Activated CD4-positive, alpha-beta T cell treated with anti-CD3 and anti-CD28 coated beads, Interleukin-2, amount 10 ng/mL, durations not matched to agents 7 days and 5 days (primary cell): ENCODE data around the gene SYCP1. TPM values are rescaled to one million over a fixed set of nuclear protein-coding genes. Genes with fewer than 3 reads are reported as not detected.
"Not testable (repeated sequence)": the region's sequence is repeated elsewhere in the genome, so short reads cannot be mapped to it uniquely, and the experiment has no call there.

Experiments
- CTCF ChIA-PET: fragments of 350-600 bp; sonication (Branson Sonifier 250); formaldehyde crosslinking; loops from one replicate; lab custom pipeline; 2021; ENCODE audit warnings: antibody characterized with exemption; lab: Charles Lee
- POLR2A ChIA-PET: fragments of 350-600 bp; sonication (Branson Sonifier 250); formaldehyde crosslinking; loops from one replicate; lab custom pipeline; 2021; ENCODE audit warnings: antibody characterized with exemption; lab: Charles Lee
- DNase-seq: peaks from one replicate; pipeline ENCODE4 v3.0.0-alpha.2; 2020
- H3K27ac Mint-ChIP-seq: one replicate; pipeline ENCODE4 v1.8.0; 2021; ENCODE audit warnings: mild to moderate bottlenecking, moderate library complexity, mixed read lengths
- H3K27me3 Mint-ChIP-seq: one replicate; pipeline ENCODE4 v1.8.0; 2021; ENCODE audit warnings: mixed read lengths
- H3K36me3 Mint-ChIP-seq: one replicate; pipeline ENCODE4 v1.8.0; 2021; ENCODE audit warnings: low read depth, mixed read lengths
- H3K4me1 Mint-ChIP-seq: one replicate; pipeline ENCODE4 v1.8.0; 2021; ENCODE audit warnings: mixed read lengths
- H3K4me3 Mint-ChIP-seq: one replicate; pipeline ENCODE4 v1.8.0; 2021; ENCODE audit warnings: mild to moderate bottlenecking, moderate library complexity, mixed read lengths
- H3K9me3 Mint-ChIP-seq: one replicate; pipeline ENCODE4 v1.8.0; 2021; ENCODE audit warnings: mixed read lengths
- total RNA-seq, 2 experiments: library from RNA; stranded (reverse); gene quantifications; one replicate each; pipeline ENCODE4 v1.2.3, GENCODE V29; 2021

SYCP1 gene
- not detected for total RNA-seq

GRCh38 chr1:114854693-114855320 lies at the start of gene SYCP1:
Gene SYCP1, plus strand, starts transcription at chr1:114854863. Its CDS starts 602 bp downstream, at chr1:114855465.
- POLR2A ChIA-PET = no interaction called here
- CTCF ChIA-PET = no interaction called here

GRCh38 chr1:114819869-114820268 lies 34.8 kb upstream of the SYCP1 start:
- Mint-ChIP-seq H3K9me3 (peaks cover 11% of the 10 kb centered on the region), H3K4me1 (no peaks in the 10 kb centered on the region), H3K36me3 (no peaks in the 10 kb centered on the region), H3K27ac (no peak overlapping the region), H3K4me3 (no peak overlapping the region), H3K27me3 (peaks cover 20% of the 10 kb centered on the region)
- CTCF ChIA-PET = no interaction called here
- POLR2A ChIA-PET = no interaction called here
- no peak for DNase-seq

More at GRCh38 chr1:114854693-114855320, at the start of gene SYCP1:
- no peaks in the 10 kb centered on the region for H3K36me3 Mint-ChIP-seq
- H3K27ac Mint-ChIP-seq = no peak within 1 kb of the TSS
- H3K4me1 Mint-ChIP-seq = peaks cover 2% of the 10 kb centered on the region
- H3K4me3 Mint-ChIP-seq = peak within 1 kb of the TSS; percentile 51
- peaks cover 35% of the 10 kb centered on the region for H3K27me3 Mint-ChIP-seq
- no peaks in the 10 kb centered on the region for H3K9me3 Mint-ChIP-seq
- no peak for DNase-seq

DNA sequence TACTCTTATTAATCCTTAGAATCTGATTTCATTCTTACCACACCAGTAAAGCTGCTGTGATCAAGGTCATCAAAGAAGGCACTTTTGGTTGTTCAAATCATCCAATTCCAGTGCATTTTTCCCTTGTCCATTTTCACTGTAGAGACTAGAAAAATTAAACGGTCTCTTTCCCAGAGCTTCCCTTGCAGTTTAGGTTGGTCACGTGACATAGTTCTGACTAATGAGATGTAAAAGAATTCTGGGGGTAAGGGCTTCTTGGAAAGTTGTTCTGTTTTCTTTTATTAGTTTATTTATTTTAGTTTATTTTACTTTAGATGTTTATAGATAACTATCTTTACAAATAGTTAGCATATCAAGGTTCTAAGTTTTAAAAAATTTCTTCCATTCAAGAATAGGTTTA lies 34.3 kb upstream of the SYCP1 start:
- Mint-ChIP-seq H3K27ac (no peak overlapping the region), H3K36me3 (no peaks in the 10 kb centered on the region), H3K4me1 (no peaks in the 10 kb centered on the region), H3K9me3 (peaks cover 13% of the 10 kb centered on the region), H3K4me3 (no peak overlapping the region), H3K27me3 (peaks cover 19% of the 10 kb centered on the region)
- CTCF ChIA-PET = interaction anchor here (0.6 kb wide), 1 partner anchor 19 kb away, joined by 3 read pairs; no protein-coding TSS in a partner anchor
- POLR2A ChIA-PET = no interaction called here
- no peak for DNase-seq

DNA sequence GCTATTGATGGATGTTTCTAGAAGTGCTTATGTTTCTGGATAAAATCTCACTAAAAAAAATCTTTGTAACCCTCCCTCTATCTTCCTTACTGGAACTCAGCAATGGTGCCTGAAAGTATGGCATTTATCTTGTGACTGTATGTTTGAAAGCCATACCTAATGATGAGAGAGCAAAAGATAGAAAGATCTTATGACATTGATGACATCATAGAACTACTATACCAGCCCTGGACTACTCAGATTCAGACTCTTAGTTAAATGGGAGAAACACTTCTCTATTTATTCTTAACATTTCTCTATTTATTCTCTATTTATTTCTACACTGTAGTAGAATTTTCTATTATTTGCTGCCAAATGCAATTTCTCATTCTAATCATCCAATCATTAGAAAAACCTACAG lies 32.7 kb upstream of the SYCP1 start:
- no peak for DNase-seq
- POLR2A ChIA-PET = no interaction called here
- peaks cover 25% of the 10 kb centered on the region for H3K27me3 Mint-ChIP-seq
- H3K4me1 Mint-ChIP-seq = no peaks in the 10 kb centered on the region
- H3K36me3 Mint-ChIP-seq = no peaks in the 10 kb centered on the region
- CTCF ChIA-PET = no interaction called here
- peaks cover 13% of the 10 kb centered on the region for H3K9me3 Mint-ChIP-seq
- no peak overlapping the region for H3K4me3 Mint-ChIP-seq
- H3K27ac Mint-ChIP-seq = no peak overlapping the region

DNA sequence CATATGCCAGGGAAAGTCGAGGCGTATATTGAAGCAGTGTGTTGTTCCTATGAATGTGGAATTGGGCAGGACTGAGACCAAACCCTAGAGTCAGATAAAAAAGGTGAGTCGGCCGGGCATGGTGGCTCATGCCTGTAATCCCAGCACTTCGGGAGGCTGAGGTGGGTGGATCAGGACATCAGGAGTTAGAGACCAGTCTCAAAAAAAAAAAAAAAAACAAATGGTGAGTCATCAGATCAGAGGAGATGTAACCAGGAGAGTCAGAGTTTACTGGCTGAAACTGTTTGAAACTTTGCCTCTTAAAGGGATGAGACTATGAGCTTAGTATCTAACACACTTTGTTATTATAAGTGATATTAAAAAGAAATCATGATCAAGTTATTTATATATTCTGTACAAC lies 26.4 kb upstream of the SYCP1 start:
- no peaks in the 10 kb centered on the region for H3K4me1 Mint-ChIP-seq
- POLR2A ChIA-PET = no interaction called here
- no peak overlapping the region for H3K27ac Mint-ChIP-seq

GRCh38 chr1:114830075-114830474 lies 24.6 kb upstream of the SYCP1 start:
- DNase-seq, H3K4me1 Mint-ChIP-seq, H3K27me3 Mint-ChIP-seq, H3K36me3 Mint-ChIP-seq, H3K27ac Mint-ChIP-seq, POLR2A ChIA-PET, H3K4me3 Mint-ChIP-seq, H3K9me3 Mint-ChIP-seq, CTCF ChIA-PET: not testable (repeated sequence)

More for the DNA sequence above, 26.4 kb upstream of the SYCP1 start:
- Mint-ChIP-seq H3K27me3 (peaks cover 10% of the 10 kb centered on the region), H3K36me3 (no peaks in the 10 kb centered on the region), H3K4me3 (no peak overlapping the region), H3K9me3 (peaks cover 6% of the 10 kb centered on the region)
- CTCF ChIA-PET = interaction anchor here (0.8 kb wide), 1 partner anchor 818 kb away, joined by 3 read pairs; no protein-coding TSS in a partner anchor
- DNase-seq = no peak

GRCh38 chr1:114831276-114831994 lies 23.2 kb upstream of the SYCP1 start:
- POLR2A ChIA-PET = no interaction called here
- H3K4me3 Mint-ChIP-seq = no peak overlapping the region
- H3K9me3 Mint-ChIP-seq = no peaks in the 10 kb centered on the region
- CTCF ChIA-PET = no interaction called here
- no peaks in the 10 kb centered on the region for H3K4me1 Mint-ChIP-seq
- no peaks in the 10 kb centered on the region for H3K36me3 Mint-ChIP-seq
- DNase-seq = no peak
- H3K27me3 Mint-ChIP-seq = peaks cover 4% of the 10 kb centered on the region
- no peak overlapping the region for H3K27ac Mint-ChIP-seq

GRCh38 chr1:114832057-114832456 lies 22.6 kb upstream of the SYCP1 start:
- ChIA-PET CTCF (no interaction called here), POLR2A (no interaction called here)
- Mint-ChIP-seq H3K27me3 (peaks cover 2% of the 10 kb centered on the region), H3K27ac (no peak overlapping the region), H3K4me1 (no peaks in the 10 kb centered on the region), H3K4me3 (no peak overlapping the region), H3K36me3 (no peaks in the 10 kb centered on the region), H3K9me3 (no peaks in the 10 kb centered on the region)
- DNase-seq = no peak

DNA sequence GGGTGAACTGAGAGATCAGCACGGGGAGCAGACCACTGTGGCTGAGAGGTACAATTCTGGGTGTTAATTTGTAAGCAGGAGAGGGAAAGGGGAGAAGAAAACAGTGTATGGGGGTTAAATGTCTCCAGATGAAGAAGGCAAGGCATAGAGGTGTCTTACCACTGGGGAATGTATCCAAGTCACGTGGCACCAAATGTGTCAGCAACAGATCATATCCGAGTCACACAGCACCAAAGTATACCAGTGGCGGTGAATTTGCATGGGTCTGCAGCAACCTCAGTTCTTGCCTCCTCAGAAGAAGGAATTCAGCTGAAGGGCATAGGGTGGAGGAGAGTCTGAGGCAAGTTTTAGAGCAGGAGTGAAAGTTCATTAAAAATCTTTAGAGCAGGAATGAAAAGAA lies 21.2 kb upstream of the SYCP1 start:
- ChIA-PET POLR2A (no interaction called here), CTCF (interaction anchor here (0.5 to 1.3 kb wide), 2 partner anchors 9 to 192 kb away, joined by 3 to 4 read pairs; no protein-coding TSS in a partner anchor)
- H3K27me3 Mint-ChIP-seq = peaks cover 8% of the 10 kb centered on the region
- H3K9me3 Mint-ChIP-seq = no peaks in the 10 kb centered on the region
- no peak for DNase-seq
- H3K4me3 Mint-ChIP-seq = no peak overlapping the region
- no peaks in the 10 kb centered on the region for H3K4me1 Mint-ChIP-seq
- H3K27ac Mint-ChIP-seq = no peak overlapping the region
- no peaks in the 10 kb centered on the region for H3K36me3 Mint-ChIP-seq

DNA sequence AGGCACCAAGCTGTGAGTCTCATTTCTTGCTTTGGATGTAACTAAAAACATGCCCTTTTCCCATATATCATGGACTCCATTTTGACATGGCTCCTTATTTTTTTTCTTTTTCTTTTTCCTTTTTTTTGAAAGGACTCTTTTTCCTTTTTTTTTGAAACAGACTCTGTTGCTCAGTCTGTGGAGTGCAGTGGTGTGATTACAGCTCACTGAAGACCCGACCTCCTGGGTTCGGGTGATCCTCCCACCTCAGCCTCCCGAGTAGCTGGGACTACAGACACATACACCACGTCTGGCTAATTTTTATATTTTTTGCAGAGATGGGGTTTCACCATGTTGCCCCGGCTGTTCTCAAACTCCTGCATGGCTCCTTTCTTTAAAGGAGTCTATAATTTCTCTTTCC lies 10.4 kb upstream of the SYCP1 start:
- Mint-ChIP-seq H3K4me3 (no peak overlapping the region), H3K27me3 (peaks cover 30% of the 10 kb centered on the region)

GRCh38 chr1:114853584-114853983 lies 1.1 kb upstream of the SYCP1 start:
- Mint-ChIP-seq H3K4me1 (peaks cover 2% of the 10 kb centered on the region), H3K27me3 (peaks cover 33% of the 10 kb centered on the region), H3K27ac (no peak overlapping the region), H3K36me3 (no peaks in the 10 kb centered on the region), H3K4me3 (no peak overlapping the region), H3K9me3 (no peaks in the 10 kb centered on the region)
- CTCF ChIA-PET = no interaction called here
- no peak for DNase-seq
- POLR2A ChIA-PET = no interaction called here

More for the DNA sequence above, 10.4 kb upstream of the SYCP1 start:
- CTCF ChIA-PET = no interaction called here
- Mint-ChIP-seq H3K9me3 (no peaks in the 10 kb centered on the region), H3K4me1 (no peaks in the 10 kb centered on the region), H3K27ac (no peak overlapping the region), H3K36me3 (no peaks in the 10 kb centered on the region)
- POLR2A ChIA-PET = no interaction called here
- no peak for DNase-seq

GRCh38 chr1:114861384-114861783 lies 6.7 kb downstream of the SYCP1 start:
- ChIA-PET POLR2A (no interaction called here), CTCF (no interaction called here)
- DNase-seq = no peak
- Mint-ChIP-seq H3K36me3 (no peaks in the 10 kb centered on the region), H3K27ac (no peak overlapping the region), H3K4me1 (no peaks in the 10 kb centered on the region), H3K9me3 (no peaks in the 10 kb centered on the region), H3K27me3 (peaks cover 17% of the 10 kb centered on the region), H3K4me3 (no peak overlapping the region)

- CTCF ChIA-PET = no interaction called here
- H3K27me3 Mint-ChIP-seq = peaks cover 35% of the 10 kb centered on the region
- no peak overlapping the region for H3K27ac Mint-ChIP-seq
- DNase-seq = no peak
- no peak overlapping the region for H3K4me3 Mint-ChIP-seq
- POLR2A ChIA-PET = no interaction called here
- H3K36me3 Mint-ChIP-seq = no peaks in the 10 kb centered on the region
- no peaks in the 10 kb centered on the region for H3K9me3 Mint-ChIP-seq
- H3K4me1 Mint-ChIP-seq = no peaks in the 10 kb centered on the region
Observed at GRCh38 chr1:114892194-114892918, 37.7 kb downstream of the SYCP1 start.
